GM12878 (cell line): ENCODE measurements around the gene CLEC7A. TPM values are rescaled to one million over a fixed set of nuclear protein-coding genes. Genes with fewer than 3 reads are reported as not detected.

Source experiments
- ATAC-seq: fragments of 200-7000 bp; cut with Tn5 transposase; 3 replicates; pipeline ENCODE4 v1.9.1; 2020; ENCODE audit warnings: mild to moderate bottlenecking, moderate library complexity
- BruUV-seq: library from RNA; stranded (reverse); fragments of 400-500 nt; replicated peaks from 2 replicates; lab custom pipeline; 2021; lab: Mats Ljungman, UMichigan
- CTCF ChIA-PET: fragments of 300-600 bp; sonication (Branson Sonifier 250); formaldehyde crosslinking; extraction: SDS; loops from one replicate; lab custom pipeline; 2021; ENCODE audit warnings: inconsistent platforms; lab: Yijun Ruan, JAX
- POLR2A ChIA-PET: fragments of 350-600 bp; formaldehyde crosslinking; extraction: SDS; loops from one replicate; lab custom pipeline; 2021; ENCODE audit warnings: inconsistent platforms; lab: Charles Lee
- RAD21 ChIA-PET: fragments of 300-600 bp; sonication (Branson Sonifier 250); formaldehyde crosslinking; loops from one replicate; lab custom pipeline; 2023; ENCODE audit warnings: antibody characterized with exemption; ENCODE audit not compliant: unreplicated experiment; lab: Charles Lee
- SMC1A ChIA-PET: fragments of 300-600 bp; sonication (Branson Sonifier 250); formaldehyde crosslinking; loops from one replicate; lab custom pipeline; 2023; ENCODE audit not compliant: unreplicated experiment, uncharacterized antibody; lab: Charles Lee
- DNase-seq: peaks from one replicate; pipeline ENCODE4 v3.0.0-alpha.2; 2011; ENCODE audit warnings: low read depth, low spot score
- FAIRE-seq: peaks from 3 replicates; lab custom pipeline; 2011; peaks lifted over from hg19 to GRCh38; lab: Jason Lieb, UNC
- H2AFZ ChIP-seq: 2 replicates; pipeline ENCODE4 v1.6.0; 2011; ENCODE audit warnings: low read depth, low read length, control low read depth; ENCODE audit not compliant: control insufficient read depth
- H3K27ac ChIP-seq: 2 replicates; pipeline ENCODE4 v1.5.1; 2011; ENCODE audit warnings: control low read depth; ENCODE audit not compliant: control insufficient read depth, insufficient read depth
- H3K27me3 ChIP-seq, 2 experiments: replicated peaks in 1 of 2; 2 replicates each; pipeline versions ENCODE4 v1.6.0 to v1.6.1; 2011; ENCODE audit warnings: low read length in 1 of 2; ENCODE audit not compliant: control insufficient read depth in 2 of 2, insufficient read depth in 2 of 2
- H3K36me3 ChIP-seq, 2 experiments: 2 replicates each; pipeline ENCODE4 v1.5.1; 2011; ENCODE audit warnings: low read length in 1 of 2; ENCODE audit not compliant: control insufficient read depth in 2 of 2, insufficient read depth in 2 of 2
- H3K4me1 ChIP-seq: 2 replicates; pipeline ENCODE4 v1.6.1; 2011; ENCODE audit warnings: mild to moderate bottlenecking, low read length, moderate library complexity, mixed read lengths; ENCODE audit not compliant: control insufficient read depth, insufficient read depth
- H3K4me2 ChIP-seq: 2 replicates; pipeline ENCODE4 v1.6.0; 2011; ENCODE audit warnings: control low read depth; ENCODE audit not compliant: control insufficient read depth, insufficient read depth
- H3K4me3 ChIP-seq: fragments of 200-600 bp; sonication (generic); 2 replicates; pipeline ENCODE4 v1.5.1; 2016
- H3K79me2 ChIP-seq: 2 replicates; pipeline ENCODE4 v1.6.0; 2011; ENCODE audit warnings: low read length; ENCODE audit not compliant: control insufficient read depth, insufficient read depth
- H3K9ac ChIP-seq: 2 replicates; pipeline ENCODE4 v1.8.0; 2011; ENCODE audit warnings: low read length, control low read depth, mixed read lengths; ENCODE audit not compliant: control insufficient read depth, insufficient read depth
- H3K9me3 ChIP-seq: replicated peaks from 3 replicates; pipeline ENCODE4 v1.5.1; 2011; ENCODE audit warnings: mild to moderate bottlenecking, low read length; ENCODE audit not compliant: control insufficient read depth, insufficient read depth
- H4K20me1 ChIP-seq: 2 replicates; pipeline ENCODE4 v1.6.0; 2011; ENCODE audit not compliant: control insufficient read depth, insufficient read depth
- EGR1 ChIP-seq, 2 experiments: IDR thresholded peaks; 1 replicate in 1 of 2; 2 replicates in 1 of 2; pipeline ENCODE4 v1.6.1; 2011 to 2012; ENCODE audit warnings: low read depth in 2 of 2, low read length in 2 of 2, borderline replicate concordance in 1 of 2, mild to moderate bottlenecking in 1 of 2, moderate library complexity in 1 of 2
- FOXM1 ChIP-seq: IDR thresholded peaks from 2 replicates; pipeline ENCODE4 v1.6.1; 2012; ENCODE audit warnings: low read depth, mild to moderate bottlenecking, inconsistent platforms, low read length, moderate library complexity
- MTA2 ChIP-seq: fragments of 450-650 bp; IDR thresholded peaks from 2 replicates; pipeline ENCODE4 v1.6.1; 2016; ENCODE audit warnings: low read depth, mild to moderate bottlenecking, moderate library complexity
- PAX5 ChIP-seq: IDR thresholded peaks from 2 replicates; pipeline ENCODE4 v1.6.1; 2011; ENCODE audit warnings: low read depth, low read length, borderline replicate concordance
- RFX5 ChIP-seq: IDR thresholded peaks from 2 replicates; pipeline ENCODE4 v1.6.1; 2011; ENCODE audit warnings: low read depth, low read length, improper control_type of control experiment
- SMARCA5 ChIP-seq: fragments of 450-650 bp; IDR thresholded peaks from 2 replicates; pipeline ENCODE4 v1.6.1; 2017; ENCODE audit warnings: mild to moderate bottlenecking
- ZNF217 ChIP-seq: fragments of 450-650 bp; IDR thresholded peaks from 2 replicates; pipeline ENCODE4 v1.6.1; 2017; ENCODE audit warnings: antibody characterized with exemption, mild to moderate bottlenecking
- ZNF592 ChIP-seq: fragments of 450-650 bp; IDR thresholded peaks from 2 replicates; pipeline ENCODE4 v1.6.1; 2017; ENCODE audit warnings: mild to moderate bottlenecking, moderate library complexity
- WGBS: methylation state at CpG from one replicate; pipeline ENCODE4 v1.1.6; 2016; ENCODE audit warnings: low lambda C conversion rate; ENCODE audit not compliant: insufficient replicate concordance, insufficient coverage; ENCODE audit errors: missing lambda C conversion rate; 5-methylcytosine and 5-hydroxymethylcytosine counted together
- in situ Hi-C: fragments of 300-500 bp; cut with MboI; formaldehyde crosslinking; loops from 9 replicates; pipeline ENCODE4 v1.14.3; 2018; ENCODE audit warnings: mixed read lengths
- intact Hi-C: fragments of 100-400 bp; cut with micrococcal nuclease; formaldehyde crosslinking; loops from one replicate; pipeline ENCODE4 v1.14.2; 2022; ENCODE audit not compliant: unreplicated experiment
- polyA plus RNA-seq, 11 experiments: library from polyadenylated mRNA; depleted of rRNA in 4 of 11; unstranded in 6 of 11; stranded (reverse) in 5 of 11; fragments of >200 nt; fragmentation: Nextera tagmentation in 4 of 11; fragmentation: Illumina TruSeq in 1 of 11; extraction: Ambion mirVana in 4 of 11; extraction: Trizol in 1 of 11; gene quantifications; 1 replicate in 1 of 11; 2 replicates in 10 of 11; pipeline versions ENCODE4 v1.2.1 to v1.2.3, GENCODE V29; 2011 to 2016; ENCODE audit warnings: inconsistent platforms in 2 of 11, missing spikeins in 2 of 11, low read depth in 1 of 11
- total RNA-seq, 4 experiments: library from RNA; depleted of rRNA in 3 of 4; stranded (reverse); fragments of >200 nt in 3 of 4; fragmentation: Illumina TruSeq in 1 of 4; extraction: Trizol in 1 of 4; gene quantifications; 2 replicates each; pipeline versions ENCODE4 v1.2.1 to v1.2.3, GENCODE V29; 2013 to 2021

Gene CLEC7A
- total and polyA plus RNA-seq, 10 of the 15 experiments (the other 5 are each of a cell fraction or from before 2014, with no cell fraction given) = not detected

GRCh38 chr12:10158406-10158805 is 28.4 kb upstream of the CLEC7A start (continued):
- TF ChIP-seq EGR1 (IDR thresholded peaks at IDR 0.05; ENCODE audit: borderline replicate concordance in 1 of 2, low read depth in 2 of 2, low read length in 2 of 2) (no peak), MTA2 (no peak), ZNF592 (no peak)

- no peak for TF ChIP-seq SMARCA5
- no peak for TF ChIP-seq FOXM1
- TF ChIP-seq PAX5 = no peak
- no peak for TF ChIP-seq RFX5
- TF ChIP-seq ZNF217 = no peak
- SMC1A ChIA-PET = no interaction called here
These were observed 26.0 kb upstream of the CLEC7A start for GRCh38 chr12:10155966-10156365.

More at GRCh38 chr12:10155966-10156365, 26.0 kb upstream of the CLEC7A start:
- ATAC-seq (no peak), DNase-seq (no peak), FAIRE-seq (no peak)
- ChIA-PET CTCF (no interaction called here), POLR2A (no interaction called here), RAD21 (interaction anchor here (1.6 kb wide), 1 partner anchor 34 kb away, joined by 3 read pairs; no protein-coding TSS in a partner anchor)
- no TSS peak for BruUV-seq
- Histone ChIP-seq H3K79me2 (no peaks in the 10 kb centered on the region), H3K9ac (no peak overlapping the region), H3K4me3 (no peak overlapping the region), H2AFZ (no peak overlapping the region), H3K4me1 (peaks cover 11% of the 10 kb centered on the region; the same call in 1 of the 2 replicates), H3K27me3 (peaks cover 0 to 5% of the 10 kb centered on the region in 2 experiments; a peak in 2 of 4 replicates), H3K27ac (no peak overlapping the region), H3K4me2 (no peak overlapping the region), H3K36me3 (no peaks in the 10 kb centered on the region), H3K9me3 (no peaks in the 10 kb centered on the region), H4K20me1 (no peaks in the 10 kb centered on the region)
- WGBS = 64% methylated on average over 3 of the region's 3 CpGs
- in situ Hi-C loops (no loop called here), intact Hi-C loops (no loop called here)
